BLaER1 (cell line): ENCODE data around the gene ESYT3.

Experiments used
- H3K27ac ChIP-seq: shearing (Covaris generic); formaldehyde crosslinking; 2 replicates; pipeline ENCODE4 v1.8.1; 2022
- H3K27me3 ChIP-seq: shearing (Covaris generic); formaldehyde crosslinking; 2 replicates; pipeline ENCODE4 v1.8.1; 2022
- H3K36me3 ChIP-seq: shearing (Covaris generic); formaldehyde crosslinking; 2 replicates; pipeline ENCODE4 v1.8.1; 2022
- H3K4me1 ChIP-seq: shearing (Covaris generic); formaldehyde crosslinking; 2 replicates; pipeline ENCODE4 v1.8.1; 2022
- H3K4me2 ChIP-seq: shearing (Covaris generic); formaldehyde crosslinking; 2 replicates; pipeline ENCODE4 v1.8.1; 2022
- H3K4me3 ChIP-seq: shearing (Covaris generic); formaldehyde crosslinking; 2 replicates; pipeline ENCODE4 v1.8.1; 2022
- H3K9ac ChIP-seq: shearing (Covaris generic); formaldehyde crosslinking; 2 replicates; pipeline ENCODE4 v1.8.1; 2022
- H3K9me3 ChIP-seq: shearing (Covaris generic); formaldehyde crosslinking; 2 replicates; pipeline ENCODE4 v1.8.1; 2022
- H4K20me1 ChIP-seq: shearing (Covaris generic); formaldehyde crosslinking; 2 replicates; pipeline ENCODE4 v1.8.1; 2022
- Cebpa-rat ChIP-seq: shearing (Covaris generic); IDR thresholded peaks from 2 replicates; pipeline ENCODE4 v1.8.1; 2022

Gene ESYT3

GRCh38 chr3:138434276-138434874 is at the start of gene ESYT3:
Gene ESYT3, plus strand, starts transcription at chr3:138434616. Its CDS starts 183 bp downstream, at chr3:138434799.
- Histone ChIP-seq H3K4me2 (peak within 1 kb of the TSS; percentile 17), H3K9ac (no peak within 1 kb of the TSS), H3K27me3 (peaks cover 18% of the 10 kb centered on the region), H3K36me3 (no peaks in the 10 kb centered on the region), H3K4me1 (no peaks in the 10 kb centered on the region), H3K4me3 (0 out of 2 replicates have a peak within 1 kb of the TSS, but pooled peaks have one; percentile 24), H3K27ac (no peak within 1 kb of the TSS), H3K9me3 (peaks cover 17% of the 10 kb centered on the region), H4K20me1 (no peaks in the 10 kb centered on the region)
- no peak for TF ChIP-seq Cebpa-rat

GRCh38 chr3:138384976-138385375 is 49.4 kb upstream of the ESYT3 start:
- no peaks in the 10 kb centered on the region for H4K20me1 ChIP-seq
- no peak overlapping the region for H3K27ac ChIP-seq
- H3K36me3 ChIP-seq: no peaks in the 10 kb centered on the region
- H3K4me2 ChIP-seq: no peak overlapping the region
- no peak overlapping the region for H3K9ac ChIP-seq
- no peak for TF ChIP-seq Cebpa-rat
- no peak overlapping the region for H3K4me3 ChIP-seq
- H3K27me3 ChIP-seq: no peaks in the 10 kb centered on the region
- no peaks in the 10 kb centered on the region for H3K9me3 ChIP-seq
- no peaks in the 10 kb centered on the region for H3K4me1 ChIP-seq

GRCh38 chr3:138389144-138389601 is 45.2 kb upstream of the ESYT3 start:
- no peaks in the 10 kb centered on the region; the same call in 1 of the 2 replicates for H3K4me1 ChIP-seq
- no peaks in the 10 kb centered on the region for H3K9me3 ChIP-seq
- no peaks in the 10 kb centered on the region for H3K36me3 ChIP-seq
- no peak for TF ChIP-seq Cebpa-rat
- H3K9ac ChIP-seq: no peak overlapping the region
- H3K27me3 ChIP-seq: no peaks in the 10 kb centered on the region
- no peak overlapping the region for H3K4me2 ChIP-seq
- no peak overlapping the region for H3K27ac ChIP-seq
- no peaks in the 10 kb centered on the region for H4K20me1 ChIP-seq
- H3K4me3 ChIP-seq: no peak overlapping the region

GRCh38 chr3:138389841-138390581 is 44.4 kb upstream of the ESYT3 start:
- Histone ChIP-seq H3K4me3 (no peak overlapping the region), H3K36me3 (no peaks in the 10 kb centered on the region), H3K27ac (no peak overlapping the region), H3K27me3 (no peaks in the 10 kb centered on the region), H3K4me1 (no peaks in the 10 kb centered on the region; the same call in 1 of the 2 replicates), H3K4me2 (no peak overlapping the region), H3K9me3 (no peaks in the 10 kb centered on the region), H3K9ac (no peak overlapping the region), H4K20me1 (no peaks in the 10 kb centered on the region)
- TF ChIP-seq Cebpa-rat: no peak

- Histone ChIP-seq H3K4me1 (no peaks in the 10 kb centered on the region; the same call in 1 of the 2 replicates), H4K20me1 (no peaks in the 10 kb centered on the region), H3K4me2 (no peak overlapping the region), H3K9ac (no peak overlapping the region), H3K4me3 (no peak overlapping the region), H3K36me3 (no peaks in the 10 kb centered on the region), H3K9me3 (no peaks in the 10 kb centered on the region), H3K27me3 (no peaks in the 10 kb centered on the region), H3K27ac (no peak overlapping the region)
- no peak for TF ChIP-seq Cebpa-rat
Measured at GRCh38 chr3:138390582-138390932, 43.9 kb upstream of the ESYT3 start.

- no peak overlapping the region for H3K9ac ChIP-seq
- no peak overlapping the region for H3K27ac ChIP-seq
- H3K9me3 ChIP-seq: no peaks in the 10 kb centered on the region
- H3K36me3 ChIP-seq: no peaks in the 10 kb centered on the region
- no peak overlapping the region for H3K4me3 ChIP-seq
- no peaks in the 10 kb centered on the region for H4K20me1 ChIP-seq
- TF ChIP-seq Cebpa-rat: no peak
- H3K27me3 ChIP-seq: no peaks in the 10 kb centered on the region
- H3K4me1 ChIP-seq: peaks cover 21% of the 10 kb centered on the region
- H3K4me2 ChIP-seq: no peak overlapping the region
Measured at GRCh38 chr3:138394156-138394555, 40.3 kb upstream of the ESYT3 start.

- H3K9ac ChIP-seq: no peak overlapping the region
- H3K36me3 ChIP-seq: no peaks in the 10 kb centered on the region
- H3K4me2 ChIP-seq: no peak overlapping the region
- H4K20me1 ChIP-seq: no peaks in the 10 kb centered on the region
- H3K9me3 ChIP-seq: no peaks in the 10 kb centered on the region
- TF ChIP-seq Cebpa-rat: no peak
- H3K4me3 ChIP-seq: no peak overlapping the region
- no peaks in the 10 kb centered on the region for H3K27me3 ChIP-seq
- H3K4me1 ChIP-seq: peaks cover 21% of the 10 kb centered on the region
- no peak overlapping the region for H3K27ac ChIP-seq
Measured at GRCh38 chr3:138394686-138395085, 39.7 kb upstream of the ESYT3 start.

GRCh38 chr3:138395865-138396751 is 38.3 kb upstream of the ESYT3 start:
- TF ChIP-seq Cebpa-rat: no peak
- Histone ChIP-seq H3K36me3 (no peaks in the 10 kb centered on the region), H3K9ac (no peak overlapping the region)

GRCh38 chr3:138396752-138397410 is 37.5 kb upstream of the ESYT3 start:
- Histone ChIP-seq H3K4me2 (peak overlapping the region; percentile 82), H3K9me3 (no peaks in the 10 kb centered on the region), H3K27me3 (no peaks in the 10 kb centered on the region), H3K27ac (peak overlapping the region; percentile 81), H3K9ac (peak overlapping the region; percentile 59), H4K20me1 (no peaks in the 10 kb centered on the region), H3K4me3 (no peak overlapping the region), H3K36me3 (no peaks in the 10 kb centered on the region), H3K4me1 (peaks cover 21% of the 10 kb centered on the region)
- no peak for TF ChIP-seq Cebpa-rat

More at GRCh38 chr3:138395865-138396751, 38.3 kb upstream of the ESYT3 start:
- H3K4me3 ChIP-seq: no peak overlapping the region
- H4K20me1 ChIP-seq: no peaks in the 10 kb centered on the region
- peak overlapping the region; percentile 82 for H3K4me2 ChIP-seq
- H3K9me3 ChIP-seq: no peaks in the 10 kb centered on the region
- no peaks in the 10 kb centered on the region for H3K27me3 ChIP-seq
- peak overlapping the region; percentile 81 for H3K27ac ChIP-seq
- peaks cover 21% of the 10 kb centered on the region for H3K4me1 ChIP-seq
